ENCODE measurements around the gene MOXD1. TPM values are rescaled to one million over a fixed set of nuclear protein-coding genes. Genes with fewer than 3 reads are reported as not detected.

Gene MOXD1
- total RNA-seq, 1 donor from 2014 or later = 83.6 TPM

DNA sequence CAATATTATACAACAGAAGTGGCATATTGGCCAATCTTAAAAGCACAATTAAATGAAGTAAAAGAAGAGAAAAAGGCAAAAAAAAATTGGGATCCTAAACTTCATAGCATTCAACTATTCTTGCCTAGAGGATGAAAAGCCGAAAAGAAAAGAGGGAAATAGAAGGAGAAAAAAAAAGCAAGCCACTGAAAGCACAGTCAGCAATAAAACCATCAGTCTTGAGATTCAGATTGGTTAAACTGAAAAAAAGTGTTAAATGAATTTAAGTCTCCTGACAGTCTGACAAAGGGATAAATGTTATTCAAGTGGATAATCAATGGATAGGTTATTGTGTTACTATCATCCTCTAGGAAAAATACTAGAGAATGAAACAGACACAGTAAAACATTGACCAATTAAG is 19.9 kb downstream of the MOXD1 start:
- H3K4me3 Mint-ChIP-seq = no peak overlapping the region
- H3K27ac Mint-ChIP-seq (ENCODE audit: unreplicated experiment) = no peak overlapping the region
- peaks cover 27% of the 10 kb centered on the region for H3K36me3 Mint-ChIP-seq (ENCODE audit: low read depth)
- peaks cover 13% of the 10 kb centered on the region for H3K9me3 Mint-ChIP-seq
- H3K4me1 Mint-ChIP-seq = peaks cover 23% of the 10 kb centered on the region
- no peaks in the 10 kb centered on the region for H3K27me3 Mint-ChIP-seq (ENCODE audit: low read depth)
- no peak for DNase-seq (ENCODE audit: low read depth, low spot score)
- TF ChIP-seq, protein P1, sequence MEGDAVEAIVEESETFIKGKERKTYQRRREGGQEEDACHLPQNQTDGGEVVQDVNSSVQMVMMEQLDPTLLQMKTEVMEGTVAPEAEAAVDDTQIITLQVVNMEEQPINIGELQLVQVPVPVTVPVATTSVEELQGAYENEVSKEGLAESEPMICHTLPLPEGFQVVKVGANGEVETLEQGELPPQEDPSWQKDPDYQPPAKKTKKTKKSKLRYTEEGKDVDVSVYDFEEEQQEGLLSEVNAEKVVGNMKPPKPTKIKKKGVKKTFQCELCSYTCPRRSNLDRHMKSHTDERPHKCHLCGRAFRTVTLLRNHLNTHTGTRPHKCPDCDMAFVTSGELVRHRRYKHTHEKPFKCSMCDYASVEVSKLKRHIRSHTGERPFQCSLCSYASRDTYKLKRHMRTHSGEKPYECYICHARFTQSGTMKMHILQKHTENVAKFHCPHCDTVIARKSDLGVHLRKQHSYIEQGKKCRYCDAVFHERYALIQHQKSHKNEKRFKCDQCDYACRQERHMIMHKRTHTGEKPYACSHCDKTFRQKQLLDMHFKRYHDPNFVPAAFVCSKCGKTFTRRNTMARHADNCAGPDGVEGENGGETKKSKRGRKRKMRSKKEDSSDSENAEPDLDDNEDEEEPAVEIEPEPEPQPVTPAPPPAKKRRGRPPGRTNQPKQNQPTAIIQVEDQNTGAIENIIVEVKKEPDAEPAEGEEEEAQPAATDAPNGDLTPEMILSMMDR (conservative IDR thresholded peaks at IDR 0.05) = no peak

DNA sequence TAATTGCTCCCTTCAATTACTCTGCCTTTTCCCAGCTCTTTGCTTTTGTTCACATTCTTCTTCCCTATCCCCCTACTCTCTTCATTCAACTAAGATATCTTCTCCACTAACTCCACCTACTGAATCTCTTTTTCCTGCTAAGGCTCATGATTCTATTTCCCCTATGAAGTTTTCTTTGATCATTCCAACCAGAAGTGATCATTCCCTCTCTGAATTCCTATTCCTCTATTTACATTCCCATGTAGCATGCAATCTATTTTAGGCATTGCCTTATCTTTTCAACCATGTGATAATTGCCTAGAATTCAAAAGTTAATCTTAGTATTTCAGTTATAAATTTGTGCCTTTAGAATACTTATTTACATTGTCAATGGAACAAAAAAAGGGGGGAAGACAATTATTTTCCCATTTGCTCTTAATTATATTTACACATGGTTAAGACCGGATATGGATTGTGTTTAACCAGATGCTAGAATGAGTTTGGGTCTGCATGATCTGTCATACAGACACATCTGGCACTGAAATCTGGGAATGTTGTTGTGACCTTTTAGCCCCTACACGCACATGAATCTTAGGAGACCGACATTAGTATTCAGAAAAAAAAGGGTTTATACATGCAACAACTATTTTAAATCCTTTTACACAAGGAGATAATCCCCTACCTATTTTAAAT is 20.8 kb downstream of the MOXD1 start:
- Mint-ChIP-seq H3K4me1 (peaks cover 23% of the 10 kb centered on the region), H3K27me3 (ENCODE audit: low read depth) (no peaks in the 10 kb centered on the region), H3K4me3 (no peak overlapping the region), H3K9me3 (peaks cover 13% of the 10 kb centered on the region), H3K27ac (ENCODE audit: unreplicated experiment) (no peak overlapping the region), H3K36me3 (ENCODE audit: low read depth) (peaks cover 27% of the 10 kb centered on the region)
- TF ChIP-seq, protein P1 (conservative IDR thresholded peaks at IDR 0.05) = no peak
- no peak for DNase-seq (ENCODE audit: low read depth, low spot score)

DNA sequence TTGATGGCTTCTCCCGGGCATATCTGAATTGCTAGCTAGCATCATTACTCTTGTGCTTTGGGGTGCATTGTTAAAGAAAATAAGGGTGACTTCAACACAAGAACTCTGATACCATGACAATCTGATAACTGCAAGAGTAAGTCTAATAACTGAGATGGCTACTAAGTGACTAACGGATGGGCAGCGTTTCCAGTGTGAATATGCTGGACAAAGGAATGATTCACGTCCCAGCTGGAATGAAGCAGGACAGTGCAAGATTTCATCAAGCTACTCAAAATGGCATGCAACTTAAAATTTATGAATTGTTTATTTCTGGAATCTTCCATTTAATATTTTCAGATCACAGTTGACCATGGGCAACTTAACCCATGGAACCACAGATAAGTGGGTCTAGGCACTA is 31.7 kb downstream of the MOXD1 start:
- no peak overlapping the region for H3K4me3 Mint-ChIP-seq
- TF ChIP-seq, protein P1 (conservative IDR thresholded peaks at IDR 0.05) = no peak
- DNase-seq (ENCODE audit: low read depth, low spot score) = no peak

DNA sequence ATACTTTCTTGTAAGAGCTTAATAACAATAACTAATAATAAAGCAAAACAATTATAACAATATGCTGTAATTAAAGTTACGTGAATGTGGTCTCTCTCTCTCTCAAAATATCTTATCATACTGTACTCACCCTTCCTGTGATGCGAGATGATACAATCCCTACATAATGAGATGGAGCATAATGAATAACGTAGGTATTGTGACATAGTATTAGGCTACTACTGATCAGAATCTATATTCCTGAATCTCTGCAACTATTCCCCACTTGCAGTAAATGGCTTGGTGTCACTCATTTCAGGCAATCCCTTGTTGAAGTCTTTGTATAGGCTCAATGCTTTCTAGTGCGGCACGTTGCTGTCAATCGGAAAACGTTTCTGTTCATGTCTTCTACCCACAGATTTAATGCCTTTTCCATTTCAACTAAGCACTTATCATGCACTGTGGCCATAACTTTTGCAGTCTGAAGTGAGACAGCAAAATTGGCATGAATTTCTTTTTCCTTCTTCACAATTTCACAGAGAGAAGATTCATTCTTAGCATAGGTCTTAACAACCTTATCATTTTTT is 32.3 kb downstream of the MOXD1 start:
- no peaks in the 10 kb centered on the region for H3K9me3 Mint-ChIP-seq
- peaks cover 6% of the 10 kb centered on the region for H3K36me3 Mint-ChIP-seq (ENCODE audit: low read depth)
- peaks cover 38% of the 10 kb centered on the region for H3K27me3 Mint-ChIP-seq (ENCODE audit: low read depth)
- H3K27ac Mint-ChIP-seq (ENCODE audit: unreplicated experiment) = no peak overlapping the region
- H3K4me3 Mint-ChIP-seq = no peak overlapping the region
- H3K4me1 Mint-ChIP-seq = peaks cover 26% of the 10 kb centered on the region
- TF ChIP-seq, protein P1 (conservative IDR thresholded peaks at IDR 0.05) = no peak
- DNase-seq (ENCODE audit: low read depth, low spot score) = no peak

More for the DNA sequence above, 31.7 kb downstream of the MOXD1 start:
- Mint-ChIP-seq H3K4me1 (peaks cover 26% of the 10 kb centered on the region), H3K27ac (ENCODE audit: unreplicated experiment) (peak overlapping the region; percentile 46), H3K9me3 (peaks cover under 1% of the 10 kb centered on the region), H3K36me3 (ENCODE audit: low read depth) (peaks cover 6% of the 10 kb centered on the region), H3K27me3 (ENCODE audit: low read depth) (peaks cover 35% of the 10 kb centered on the region)

DNA sequence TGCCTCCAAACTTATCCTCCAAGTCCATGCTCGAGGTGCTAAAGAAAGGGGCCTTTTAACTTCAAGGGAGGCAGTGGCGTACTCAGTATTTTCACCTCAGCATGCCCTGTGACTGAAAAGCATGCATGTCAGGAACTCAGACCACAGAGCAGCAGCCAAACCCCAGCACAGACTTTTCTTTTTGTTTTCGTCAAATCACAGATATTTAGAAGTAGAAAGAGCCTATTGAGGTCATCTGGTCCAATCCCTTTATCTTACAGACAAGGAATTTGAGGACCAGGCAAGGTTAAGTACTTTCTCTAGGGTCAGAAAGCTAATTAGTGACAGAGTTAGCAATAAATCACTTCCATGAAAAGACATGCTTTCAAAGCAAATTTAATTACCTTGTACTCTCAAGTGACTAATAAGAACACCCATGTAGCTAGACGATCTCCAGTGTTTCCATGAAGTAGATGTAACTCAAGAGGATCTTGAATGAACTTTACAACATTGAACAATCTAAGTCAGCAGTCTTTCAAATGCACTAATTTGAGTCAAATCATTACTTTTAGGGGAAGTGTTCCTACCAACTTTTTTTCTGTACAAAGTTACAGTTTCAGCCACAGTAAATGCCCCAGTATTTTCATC is 35.9 kb downstream of the MOXD1 start:
- TF ChIP-seq, protein P1 (conservative IDR thresholded peaks at IDR 0.05) = no peak
- DNase-seq (ENCODE audit: low read depth, low spot score) = no peak
- peaks cover 50% of the 10 kb centered on the region for H3K27me3 Mint-ChIP-seq (ENCODE audit: low read depth)
- H3K36me3 Mint-ChIP-seq (ENCODE audit: low read depth) = peaks cover 6% of the 10 kb centered on the region
- H3K4me1 Mint-ChIP-seq = peaks cover 24% of the 10 kb centered on the region
- H3K27ac Mint-ChIP-seq (ENCODE audit: unreplicated experiment) = peak overlapping the region; percentile 47
- H3K9me3 Mint-ChIP-seq = peaks cover 1% of the 10 kb centered on the region
- peak overlapping the region; percentile 32 for H3K4me3 Mint-ChIP-seq
